ENCODE data around the gene ARHGAP26.

GRCh38 chr5:142978252-142978651 is 208.1 kb downstream of the ARHGAP26 start:
- no peak for TF ChIP-seq POLR2A (IDR thresholded peaks at IDR 0.05)
- TF ChIP-seq CTCF (IDR thresholded peaks at IDR 0.05), result no peak
- no peak for TF ChIP-seq POLR2AphosphoS5 (IDR thresholded peaks at IDR 0.05)
